ENCODE data around the gene PARD6A.

DNA sequence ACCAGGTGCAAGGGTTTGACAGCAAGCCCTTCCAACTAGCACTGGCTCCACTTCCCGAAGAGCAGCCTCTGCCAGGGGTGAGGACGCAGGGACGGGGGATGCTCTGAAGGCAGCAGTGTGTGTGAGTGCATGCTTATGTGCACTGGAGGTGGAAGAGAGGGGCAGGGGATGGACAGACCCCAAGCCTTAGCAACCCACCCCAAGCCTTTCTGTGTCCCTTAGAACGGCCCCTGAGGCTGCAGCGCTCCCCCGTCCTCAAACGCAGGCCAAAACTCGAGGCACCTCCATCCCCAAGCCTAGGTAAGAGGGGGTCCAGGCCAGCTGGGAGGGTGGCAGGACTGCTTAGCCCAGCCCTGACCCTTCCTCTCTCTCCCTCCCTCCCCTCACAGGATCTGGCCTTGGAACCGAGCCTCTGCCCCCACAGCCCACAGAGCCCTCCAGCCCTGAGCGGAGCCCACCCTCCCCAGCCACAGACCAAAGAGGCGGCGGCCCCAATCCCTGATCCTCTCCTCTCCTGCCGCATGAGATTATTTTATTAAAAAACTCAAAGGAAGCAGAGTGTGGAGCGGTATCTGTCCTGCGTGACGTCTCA is 3.6 kb upstream of the PARD6A start:
- TF ChIP-seq POLR2A (IDR thresholded peaks at IDR 0.05; ENCODE audit: low read depth, low read length) (no peak; the same call in 1 of the 2 replicates), POLR2AphosphoS5 (IDR thresholded peaks at IDR 0.05; ENCODE audit: low read depth, low read length) (no peak), TAF1 (IDR thresholded peaks at IDR 0.05; ENCODE audit: borderline replicate concordance, low read depth, low read length) (no peak)

Data from GM12892 (cell line).